Measurements from ENCODE around the gene ZNF488.

DNA sequence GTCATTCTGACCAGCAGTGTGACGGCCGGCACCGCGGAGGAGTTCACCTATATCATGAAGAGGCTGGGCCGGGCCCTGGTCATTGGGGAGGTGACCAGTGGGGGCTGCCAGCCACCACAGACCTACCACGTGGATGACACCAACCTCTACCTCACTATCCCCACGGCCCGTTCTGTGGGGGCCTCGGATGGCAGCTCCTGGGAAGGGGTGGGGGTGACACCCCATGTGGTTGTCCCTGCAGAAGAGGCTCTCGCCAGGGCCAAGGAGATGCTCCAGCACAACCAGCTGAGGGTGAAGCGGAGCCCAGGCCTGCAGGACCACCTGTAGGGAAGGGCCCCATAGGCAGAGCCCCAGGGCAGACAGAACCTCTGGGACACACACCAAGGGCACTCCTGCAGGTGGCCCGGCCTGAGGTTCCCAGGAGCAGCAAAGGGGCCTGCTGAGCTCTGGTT lies 26.9 kb downstream of the ZNF488 start:
- TF ChIP-seq, protein P1, sequence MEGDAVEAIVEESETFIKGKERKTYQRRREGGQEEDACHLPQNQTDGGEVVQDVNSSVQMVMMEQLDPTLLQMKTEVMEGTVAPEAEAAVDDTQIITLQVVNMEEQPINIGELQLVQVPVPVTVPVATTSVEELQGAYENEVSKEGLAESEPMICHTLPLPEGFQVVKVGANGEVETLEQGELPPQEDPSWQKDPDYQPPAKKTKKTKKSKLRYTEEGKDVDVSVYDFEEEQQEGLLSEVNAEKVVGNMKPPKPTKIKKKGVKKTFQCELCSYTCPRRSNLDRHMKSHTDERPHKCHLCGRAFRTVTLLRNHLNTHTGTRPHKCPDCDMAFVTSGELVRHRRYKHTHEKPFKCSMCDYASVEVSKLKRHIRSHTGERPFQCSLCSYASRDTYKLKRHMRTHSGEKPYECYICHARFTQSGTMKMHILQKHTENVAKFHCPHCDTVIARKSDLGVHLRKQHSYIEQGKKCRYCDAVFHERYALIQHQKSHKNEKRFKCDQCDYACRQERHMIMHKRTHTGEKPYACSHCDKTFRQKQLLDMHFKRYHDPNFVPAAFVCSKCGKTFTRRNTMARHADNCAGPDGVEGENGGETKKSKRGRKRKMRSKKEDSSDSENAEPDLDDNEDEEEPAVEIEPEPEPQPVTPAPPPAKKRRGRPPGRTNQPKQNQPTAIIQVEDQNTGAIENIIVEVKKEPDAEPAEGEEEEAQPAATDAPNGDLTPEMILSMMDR (IDR thresholded peaks at IDR 0.05): no peak
- no peak for TF ChIP-seq EP300 (IDR thresholded peaks at IDR 0.05)
- no peak for TF ChIP-seq POLR2A (IDR thresholded peaks at IDR 0.05)
- TF ChIP-seq POLR2AphosphoS5 (IDR thresholded peaks at IDR 0.05): no peak
